ENCODE data around the gene RANGRF. TPM values are rescaled to one million over a fixed set of nuclear protein-coding genes. Genes with fewer than 3 reads are reported as not detected.

The RANGRF gene
- polyA plus RNA-seq, 1 experiment = 26.4 TPM

DNA sequence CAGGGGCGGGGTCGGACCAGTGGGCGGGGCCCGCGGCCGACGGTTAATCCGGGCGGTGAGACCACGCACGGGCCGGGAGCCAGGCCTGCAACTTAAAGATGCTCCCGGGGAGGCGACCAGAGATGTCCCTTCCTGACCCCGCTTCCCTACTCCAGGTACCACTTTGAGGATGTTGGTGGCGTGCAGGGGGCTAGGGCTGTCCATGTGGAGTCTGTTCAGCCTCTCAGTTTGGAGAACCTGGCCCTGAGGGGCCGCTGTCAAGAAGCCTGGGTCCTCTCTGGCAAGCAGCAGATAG, 580 bp downstream of the RANGRF start:
- POLR2A ChIA-PET = interaction anchor here (0.7 to 1.0 kb wide), 3 partner anchors 13 to 67 kb away, joined by 4 to 11 read pairs (median 6); partner anchors contain the start of gene CTC1
- CTCF ChIA-PET = interaction anchor here (0.6 kb wide), 1 partner anchor 10 kb away, joined by 5 read pairs; no protein-coding TSS in a partner anchor
- TF ChIP-seq, protein P1, sequence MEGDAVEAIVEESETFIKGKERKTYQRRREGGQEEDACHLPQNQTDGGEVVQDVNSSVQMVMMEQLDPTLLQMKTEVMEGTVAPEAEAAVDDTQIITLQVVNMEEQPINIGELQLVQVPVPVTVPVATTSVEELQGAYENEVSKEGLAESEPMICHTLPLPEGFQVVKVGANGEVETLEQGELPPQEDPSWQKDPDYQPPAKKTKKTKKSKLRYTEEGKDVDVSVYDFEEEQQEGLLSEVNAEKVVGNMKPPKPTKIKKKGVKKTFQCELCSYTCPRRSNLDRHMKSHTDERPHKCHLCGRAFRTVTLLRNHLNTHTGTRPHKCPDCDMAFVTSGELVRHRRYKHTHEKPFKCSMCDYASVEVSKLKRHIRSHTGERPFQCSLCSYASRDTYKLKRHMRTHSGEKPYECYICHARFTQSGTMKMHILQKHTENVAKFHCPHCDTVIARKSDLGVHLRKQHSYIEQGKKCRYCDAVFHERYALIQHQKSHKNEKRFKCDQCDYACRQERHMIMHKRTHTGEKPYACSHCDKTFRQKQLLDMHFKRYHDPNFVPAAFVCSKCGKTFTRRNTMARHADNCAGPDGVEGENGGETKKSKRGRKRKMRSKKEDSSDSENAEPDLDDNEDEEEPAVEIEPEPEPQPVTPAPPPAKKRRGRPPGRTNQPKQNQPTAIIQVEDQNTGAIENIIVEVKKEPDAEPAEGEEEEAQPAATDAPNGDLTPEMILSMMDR (IDR thresholded peaks at IDR 0.05; ENCODE audit: low read depth, low read length) = no peak
- H3K4me3 ChIP-seq (ENCODE audit: low read depth, low read length) = peak overlapping the region; percentile 84
- H3K27me3 ChIP-seq (ENCODE audit: control insufficient read depth, insufficient read depth, low read length) = no peaks in the 10 kb centered on the region
- H3K9me3 ChIP-seq (ENCODE audit: control insufficient read depth, insufficient read depth, low read length) = no peaks in the 10 kb centered on the region; the same call in 1 of the 2 replicates
- no peak overlapping the region for H3K27ac ChIP-seq (ENCODE audit: low read depth, low read length)
- no peak for DNase-seq (ENCODE audit: low read depth, low spot score)

DNA sequence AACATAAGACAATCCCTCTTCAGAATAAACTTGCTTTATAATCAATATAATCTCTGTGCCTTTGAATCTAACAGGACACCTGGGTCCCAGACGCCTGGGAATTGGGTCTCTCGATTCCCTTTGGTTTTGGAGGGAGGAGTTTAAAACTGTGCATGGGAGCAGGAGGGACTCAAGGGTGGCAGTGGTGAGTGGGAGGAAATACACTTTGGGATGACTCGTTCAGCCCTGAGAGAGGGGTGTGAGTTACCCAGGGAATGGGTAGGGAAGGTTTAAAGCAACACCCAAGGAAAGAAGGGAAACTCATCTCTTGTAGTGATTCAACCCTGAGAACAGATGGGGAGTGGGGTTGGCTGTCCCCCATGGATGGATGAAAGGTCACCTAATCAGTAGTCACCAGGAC, 1.6 kb downstream of the RANGRF start:
- H3K27ac ChIP-seq (ENCODE audit: low read depth, low read length) = no peak overlapping the region
- no peaks in the 10 kb centered on the region; the same call in 1 of the 2 replicates for H3K9me3 ChIP-seq (ENCODE audit: control insufficient read depth, insufficient read depth, low read length)
- DNase-seq (ENCODE audit: low read depth, low spot score) = no peak
- ChIA-PET POLR2A (no interaction called here), CTCF (no interaction called here)
- TF ChIP-seq, protein P1 (IDR thresholded peaks at IDR 0.05; ENCODE audit: low read depth, low read length) = no peak
- peak overlapping the region; percentile 7; the same call in 1 of the 2 replicates for H3K4me3 ChIP-seq (ENCODE audit: low read depth, low read length)
- no peaks in the 10 kb centered on the region for H3K27me3 ChIP-seq (ENCODE audit: control insufficient read depth, insufficient read depth, low read length)

DNA sequence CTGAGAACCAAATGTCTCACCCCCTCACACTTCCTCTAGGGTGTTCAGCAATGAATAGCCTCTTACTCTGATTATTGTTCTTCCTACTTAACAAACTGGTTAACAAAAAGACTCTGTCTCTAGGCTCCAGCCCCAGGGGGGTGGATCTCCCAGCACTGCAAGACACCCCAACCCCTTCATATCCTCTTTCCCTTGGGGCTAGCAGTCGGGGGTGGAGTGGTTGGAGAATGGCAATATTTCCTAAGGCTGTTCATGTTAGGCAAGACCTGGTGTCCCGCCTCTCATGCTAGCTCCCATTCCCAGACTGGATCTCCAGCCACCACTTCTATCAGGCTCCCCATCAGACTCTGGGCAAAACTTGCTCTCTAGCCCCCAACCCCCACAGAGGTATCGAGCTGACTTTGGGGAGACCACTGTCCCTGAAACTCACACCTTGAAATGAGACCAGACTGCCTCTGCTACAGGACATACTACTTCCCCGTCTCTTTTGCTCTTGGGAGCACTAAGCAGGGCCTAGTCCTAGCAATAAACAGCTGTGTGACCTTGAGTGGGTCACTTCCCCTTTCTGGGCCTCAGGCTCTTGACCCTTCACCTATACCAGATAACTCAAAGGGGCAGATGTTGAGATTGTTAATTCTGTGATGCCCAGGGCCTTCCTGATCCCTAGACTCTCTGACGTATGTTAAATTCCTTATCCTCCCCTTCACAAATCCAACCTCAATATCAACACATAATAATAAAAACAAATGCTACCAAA, 4.3 kb downstream of the RANGRF start:
- ChIA-PET CTCF (interaction anchor here (0.6 to 1.0 kb wide), 2 partner anchors 8 to 174 kb away, joined by 3 to 10 read pairs; no protein-coding TSS in a partner anchor), POLR2A (interaction anchor here (0.6 to 0.7 kb wide), 2 partner anchors 9 to 219 kb away, joined by 3 to 4 read pairs; no protein-coding TSS in a partner anchor)
- Histone ChIP-seq H3K27me3 (ENCODE audit: control insufficient read depth, insufficient read depth, low read length) (no peaks in the 10 kb centered on the region), H3K27ac (ENCODE audit: low read depth, low read length) (no peak overlapping the region), H3K9me3 (ENCODE audit: control insufficient read depth, insufficient read depth, low read length) (no peaks in the 10 kb centered on the region; the same call in 1 of the 2 replicates), H3K4me3 (ENCODE audit: low read depth, low read length) (no peak overlapping the region)
- no peak for DNase-seq (ENCODE audit: low read depth, low spot score)
- TF ChIP-seq, protein P1 (IDR thresholded peaks at IDR 0.05; ENCODE audit: low read depth, low read length) = no peak

- H3K9me3 ChIP-seq (ENCODE audit: control insufficient read depth, insufficient read depth, low read length) = no peaks in the 10 kb centered on the region; the same call in 1 of the 2 replicates
- no peak for DNase-seq (ENCODE audit: low read depth, low spot score)
- POLR2A ChIA-PET = no interaction called here
- H3K27me3 ChIP-seq (ENCODE audit: control insufficient read depth, insufficient read depth, low read length) = no peaks in the 10 kb centered on the region
- CTCF ChIA-PET = interaction anchor here (1.4 to 1.9 kb wide), 3 partner anchors 11 to 221 kb away, joined by 3 to 5 read pairs (median 4); no protein-coding TSS in a partner anchor
- no peak overlapping the region for H3K27ac ChIP-seq (ENCODE audit: low read depth, low read length)
- no peak overlapping the region for H3K4me3 ChIP-seq (ENCODE audit: low read depth, low read length)
- TF ChIP-seq, protein P1 (IDR thresholded peaks at IDR 0.05; ENCODE audit: low read depth, low read length) = no peak
These were observed 5.9 kb downstream of the RANGRF start for GRCh38 chr17:8294361-8294760.

DNA sequence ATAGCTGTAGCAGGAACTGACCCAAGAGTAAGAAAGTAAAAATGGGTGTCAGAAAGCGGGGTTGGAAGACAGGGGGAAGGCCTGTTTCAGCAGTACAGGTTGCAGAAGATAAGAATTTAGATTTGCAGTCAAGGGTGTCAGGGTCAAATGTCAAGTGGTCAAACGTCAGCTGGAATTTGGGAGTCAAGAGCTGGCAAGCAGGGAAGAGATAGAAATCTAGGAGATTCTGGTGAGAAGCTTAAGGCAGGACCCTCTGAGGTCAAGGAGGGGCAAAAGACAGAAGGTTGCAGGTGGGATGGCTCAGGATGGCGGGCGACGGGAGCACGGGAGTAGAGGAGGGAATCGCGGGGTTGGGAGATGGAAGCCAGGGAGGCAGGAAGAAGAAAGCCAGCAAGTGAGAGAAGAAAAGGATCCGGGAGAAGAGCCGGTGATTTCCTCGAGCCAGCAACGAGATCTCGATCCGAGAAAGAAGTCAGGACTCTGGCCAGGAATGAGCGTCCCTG, 6.4 kb downstream of the RANGRF start:
- Histone ChIP-seq H3K27ac (ENCODE audit: low read depth, low read length) (peak overlapping the region; percentile 61), H3K27me3 (ENCODE audit: control insufficient read depth, insufficient read depth, low read length) (no peaks in the 10 kb centered on the region), H3K9me3 (ENCODE audit: control insufficient read depth, insufficient read depth, low read length) (no peaks in the 10 kb centered on the region; the same call in 1 of the 2 replicates), H3K4me3 (ENCODE audit: low read depth, low read length) (peak overlapping the region; percentile 67)
- DNase-seq (ENCODE audit: low read depth, low spot score) = no peak
- POLR2A ChIA-PET = interaction anchor here (0.5 to 1.5 kb wide), 6 partner anchors 11 to 605 kb away, joined by 3 to 6 read pairs (median 4); partner anchors contain the start of genes CTC1 and KRABD2
- CTCF ChIA-PET = interaction anchor here (0.5 to 1.9 kb wide), 5 partner anchors 11 to 221 kb away, joined by 3 to 5 read pairs (median 3); no protein-coding TSS in a partner anchor
- TF ChIP-seq, protein P1 (IDR thresholded peaks at IDR 0.05; ENCODE audit: low read depth, low read length) = no peak

Measured in AG04450 (cell line).